NOMO-1 treated with DMSO at 0.1 percent for 48 hours (cell line): ENCODE results near the gene SPDYE4.

Experiments used
- DNase-seq: peaks from one replicate; lab custom pipeline; 2025; ENCODE audit not compliant: unreplicated experiment; lab: John Stamatoyannopoulos, UW

Gene SPDYE4

DNA sequence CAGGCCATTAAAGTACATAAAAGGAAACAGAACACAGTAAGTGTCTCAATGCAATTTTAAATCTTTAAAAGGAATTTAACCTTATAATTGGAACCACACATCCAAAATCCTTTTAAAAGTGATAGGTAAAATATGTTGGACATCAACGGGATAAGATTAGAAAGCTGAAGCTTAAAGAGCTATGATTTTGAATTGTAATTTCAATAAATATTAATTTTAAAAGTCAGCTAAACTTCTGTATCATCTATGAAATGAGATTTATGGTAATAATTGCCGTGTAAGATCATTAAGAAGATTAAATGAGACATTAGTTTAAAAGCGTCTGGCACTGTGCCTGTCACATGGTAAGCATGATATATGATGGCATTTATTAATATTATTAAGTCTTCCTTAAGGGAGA lies 45.0 kb downstream of the SPDYE4 start:
- DNase-seq, result no peak

DNA sequence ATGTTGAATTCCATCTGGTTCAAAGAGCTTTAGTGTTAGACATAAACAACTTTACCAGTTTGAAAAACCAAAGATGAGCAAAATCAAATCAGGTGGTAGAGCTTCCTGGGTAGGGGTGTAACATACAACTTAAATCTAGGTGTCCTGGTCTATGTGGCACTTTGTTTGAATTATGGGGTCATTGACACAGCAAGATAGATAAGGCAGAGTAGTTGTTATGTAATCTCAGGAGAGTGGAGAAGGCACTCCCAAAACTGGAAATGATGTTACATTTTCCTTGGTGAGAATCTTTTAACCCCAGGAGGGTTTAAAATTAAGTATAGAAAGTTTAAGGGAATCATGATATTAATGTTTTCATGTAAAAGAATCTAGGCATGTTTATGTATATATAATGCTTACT lies 45.6 kb downstream of the SPDYE4 start:
- no peak for DNase-seq

DNA sequence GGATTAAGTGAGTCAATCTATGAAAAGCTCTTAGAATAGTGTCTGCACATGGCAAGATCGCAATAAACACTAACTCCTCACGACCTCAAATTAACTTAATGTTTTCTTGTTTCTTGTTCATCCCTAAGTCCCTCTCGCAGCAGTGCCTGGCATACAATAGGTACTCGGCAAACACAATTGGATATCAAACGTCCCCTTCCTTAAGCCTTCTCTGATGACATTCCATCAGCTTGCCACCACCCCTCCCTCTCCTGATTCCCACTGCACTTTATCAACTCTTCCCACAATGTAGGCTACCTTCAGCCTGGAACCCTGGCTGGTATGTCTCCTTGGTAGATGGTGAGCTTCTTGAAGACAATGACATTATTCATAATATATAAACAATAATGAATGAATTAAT lies 47.1 kb downstream of the SPDYE4 start:
- DNase-seq, result no peak

DNA sequence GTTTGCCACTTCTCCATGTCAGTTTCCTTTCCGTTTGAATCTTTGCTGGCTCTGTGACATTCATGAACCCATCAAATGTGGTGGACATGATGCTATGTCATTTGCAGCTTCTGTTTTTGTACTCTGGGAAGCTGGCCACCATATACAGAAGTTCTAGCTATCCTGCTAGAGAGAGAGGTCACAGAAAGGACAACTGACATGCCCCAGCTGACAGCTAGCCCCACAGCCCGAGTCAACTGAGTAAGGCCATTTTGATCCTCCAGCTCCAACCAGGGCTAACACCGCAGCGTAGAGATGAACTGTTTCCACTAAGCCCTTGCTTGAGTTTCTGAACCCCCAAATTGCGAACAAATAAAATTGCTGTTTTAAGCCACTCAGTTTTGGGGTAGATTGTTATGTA lies 47.5 kb downstream of the SPDYE4 start:
- no peak for DNase-seq

DNA sequence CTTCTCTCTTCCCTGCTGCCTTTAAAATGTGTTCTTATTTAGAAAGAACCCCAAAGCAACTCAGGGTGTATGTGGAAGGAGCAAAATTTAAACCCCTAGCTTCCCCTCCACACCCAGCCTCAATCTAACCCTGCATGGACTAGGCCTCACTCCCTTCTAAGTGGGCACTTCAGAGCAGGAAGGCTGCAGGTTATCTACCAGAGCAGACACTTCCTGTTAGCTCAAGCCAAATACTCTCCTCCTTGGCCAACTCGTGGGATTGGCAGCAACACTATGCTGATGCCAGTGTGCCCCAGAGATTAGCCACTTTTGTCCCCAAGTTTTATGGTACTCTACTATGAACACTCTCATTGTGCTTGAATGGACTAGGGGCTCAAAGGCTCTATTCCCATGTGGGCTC lies 49.3 kb downstream of the SPDYE4 start:
- no peak for DNase-seq

DNA sequence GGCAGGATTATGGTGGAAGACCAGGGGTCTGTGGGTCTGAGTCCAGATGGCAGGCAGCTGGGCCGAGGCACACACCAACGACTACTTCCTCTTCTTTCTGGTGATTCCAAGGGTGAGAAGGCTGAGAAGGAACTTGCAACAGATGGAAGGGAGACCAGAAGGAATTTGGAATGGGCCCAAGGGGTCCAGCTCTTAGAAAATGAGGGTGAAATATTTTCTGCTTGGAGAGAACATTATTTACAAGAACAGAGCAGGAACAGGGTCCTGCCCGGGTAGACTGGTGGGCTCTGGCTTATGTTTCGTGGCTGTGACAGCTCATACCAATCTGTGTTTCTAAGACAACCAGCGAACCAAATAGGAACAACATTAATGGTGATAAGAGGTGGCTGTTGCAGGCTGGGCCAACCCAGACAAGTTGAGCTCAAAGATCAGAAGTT lies 50.3 kb downstream of the SPDYE4 start:
- no peak for DNase-seq

DNA sequence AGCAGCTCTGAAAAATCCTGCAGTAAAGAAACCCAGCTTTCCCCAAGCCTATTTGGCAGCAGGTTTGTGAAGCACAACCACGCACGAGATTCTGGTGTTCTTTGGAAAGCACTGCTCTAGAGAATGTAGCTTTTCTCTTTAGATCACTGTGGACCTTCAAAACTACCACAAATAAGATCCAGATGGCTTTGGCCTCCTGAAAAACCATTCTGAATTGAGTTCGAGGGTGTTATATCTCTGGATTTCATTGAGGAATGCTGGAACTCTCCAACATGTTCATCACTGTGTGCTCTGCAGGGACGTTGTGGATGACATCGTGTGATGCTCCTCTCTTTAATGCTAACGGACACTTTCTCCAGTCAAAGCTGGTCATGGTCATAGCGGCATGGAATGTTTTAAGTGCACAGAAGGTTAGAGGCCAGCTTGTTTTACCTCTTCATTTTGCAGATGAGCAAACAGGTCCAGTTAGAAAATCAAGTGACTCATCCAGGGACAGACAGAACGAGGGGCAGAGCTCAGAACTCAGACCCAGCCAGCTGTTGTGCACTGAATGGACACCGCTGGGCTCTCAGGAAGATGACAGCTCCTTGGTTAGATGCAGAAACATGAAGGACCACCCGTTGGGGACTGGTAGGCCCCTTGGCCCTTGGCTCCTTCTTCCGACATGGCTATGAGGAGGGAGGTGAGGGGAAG lies 50.9 kb downstream of the SPDYE4 start:
- no peak for DNase-seq

DNA sequence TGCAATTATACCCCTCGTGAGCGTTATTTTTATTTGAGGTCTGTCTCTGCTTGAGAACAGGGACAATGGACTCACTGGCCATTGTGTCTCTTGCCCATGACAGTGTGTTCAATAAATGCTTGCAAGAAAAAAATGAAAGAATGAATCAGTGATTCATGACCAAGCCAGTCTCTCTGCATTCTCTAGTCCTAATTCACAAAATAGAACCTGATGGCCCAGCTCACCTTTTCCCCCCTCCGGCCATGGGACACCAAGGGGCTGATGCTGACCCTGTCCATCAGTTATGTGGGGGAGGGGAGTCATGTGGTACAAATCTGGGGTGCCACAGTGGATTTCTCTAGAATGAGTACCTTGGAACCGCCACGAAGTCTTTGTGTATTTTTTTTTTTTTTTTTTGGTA lies 51.9 kb downstream of the SPDYE4 start:
- no peak for DNase-seq

DNA sequence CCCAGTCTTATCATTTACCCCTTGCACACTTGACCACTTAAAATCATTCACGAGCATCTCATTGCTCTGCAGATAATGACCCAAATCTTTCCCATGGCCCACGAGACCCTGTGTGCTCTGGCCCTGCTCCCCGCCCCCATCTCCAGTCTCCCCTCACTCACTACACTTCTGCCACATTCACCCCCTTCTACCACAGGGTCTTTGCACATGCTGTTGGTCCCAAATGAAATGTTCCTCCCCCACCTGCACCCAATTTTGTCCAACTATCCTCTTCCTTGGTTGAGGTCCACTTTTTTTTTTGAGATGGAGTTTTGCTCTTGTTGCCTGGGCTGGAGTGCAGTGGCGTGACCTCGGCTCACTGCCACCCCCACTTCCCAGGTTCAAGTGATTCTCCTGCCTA lies 52.9 kb downstream of the SPDYE4 start:
- no peak for DNase-seq

DNA sequence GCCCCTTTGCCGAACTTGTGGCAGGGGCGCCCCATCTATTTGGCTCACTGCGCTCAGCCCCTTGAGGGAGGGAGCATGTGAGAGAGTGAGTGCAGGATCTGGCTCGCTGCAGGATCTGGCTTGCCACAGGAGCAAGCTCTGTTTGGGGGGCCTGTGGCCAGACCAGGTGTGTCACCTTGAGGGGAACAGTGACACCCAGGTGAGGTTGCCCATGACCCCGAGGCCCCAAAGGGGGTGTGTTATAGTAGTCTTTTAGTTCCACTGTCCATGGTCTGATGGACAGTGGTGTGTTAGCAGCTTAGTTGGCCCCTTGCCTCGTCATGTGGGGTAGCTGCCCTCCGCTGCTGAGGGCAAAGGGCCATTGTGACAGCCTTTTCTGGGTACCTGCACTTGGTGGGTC lies 55.3 kb downstream of the SPDYE4 start:
- DNase-seq, result no peak

DNA sequence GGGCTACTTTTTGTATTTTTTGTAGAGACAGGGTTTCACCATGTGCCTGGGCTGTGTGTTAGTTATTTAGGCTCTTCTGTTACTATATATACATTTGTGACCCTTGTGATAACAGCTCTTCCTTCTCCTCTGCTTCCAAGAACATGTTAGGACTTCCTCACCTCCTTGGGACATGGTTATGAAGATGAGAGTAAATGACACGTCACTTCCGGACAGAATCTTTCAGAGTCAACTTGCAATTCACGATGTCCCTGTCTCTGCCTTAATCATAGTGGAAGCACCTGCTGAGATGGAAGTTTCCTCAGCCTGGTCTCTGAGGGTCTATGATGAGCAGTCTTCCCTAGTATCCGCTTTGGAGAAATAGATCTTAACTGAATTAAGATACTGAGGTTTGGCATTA lies 56.6 kb downstream of the SPDYE4 start:
- no peak for DNase-seq

DNA sequence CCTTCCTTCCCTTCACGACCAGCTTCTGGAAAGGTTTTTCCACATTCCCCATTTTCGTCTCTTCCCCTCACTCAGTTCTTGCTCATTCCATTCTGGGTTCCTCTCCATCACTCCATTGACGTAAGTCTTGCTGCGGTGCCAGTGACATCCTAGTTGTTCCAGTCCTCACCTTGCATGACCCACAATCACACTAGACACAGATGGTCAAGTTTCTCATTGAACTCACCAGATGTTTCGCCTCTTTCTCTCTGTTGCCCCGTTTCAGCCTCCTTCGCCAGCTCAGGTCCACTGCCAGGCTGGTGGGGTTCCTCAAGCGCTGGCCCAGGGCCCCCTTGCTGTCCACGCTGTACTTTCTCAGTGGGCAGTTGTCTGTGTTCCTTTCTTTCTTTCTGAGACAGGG lies 57.1 kb downstream of the SPDYE4 start:
- DNase-seq, result no peak
